Lung (tissue), 12 donors: ENCODE data around the gene GPX8. TPM values are rescaled to one million over a fixed set of nuclear protein-coding genes. Genes with fewer than 3 reads are reported as not detected.

Source experiments
- ATAC-seq: fragments of 200-7000 bp; cut with Tn5 transposase; one replicate; pipeline ENCODE4 v1.9.1; 2020; ENCODE audit warnings: moderate number of reproducible peaks; ENCODE audit not compliant: insufficient read depth, low FRiP score
- DNase-seq, 3 donors: peaks; one replicate each; pipeline ENCODE4 v3.0.0-alpha.2; 2013 to 2017
- H3K27ac ChIP-seq, 2 donors: one replicate each; pipeline ENCODE4 v1.5.1; 2013; ENCODE audit warnings: mild to moderate bottlenecking in 2 of 2, moderate library complexity in 2 of 2, control low read depth in 1 of 2, inconsistent platforms in 1 of 2, low read depth in 1 of 2, low read length in 1 of 2
- H3K27me3 ChIP-seq, 3 donors: one replicate each; pipeline ENCODE4 v1.5.1; 2013; ENCODE audit warnings: low read length in 2 of 3; ENCODE audit not compliant: control insufficient read depth in 3 of 3, insufficient read depth in 3 of 3
- H3K36me3 ChIP-seq, 4 donors: one replicate each; pipeline ENCODE4 v1.5.1; 2013; ENCODE audit warnings: low read length in 4 of 4, mild to moderate bottlenecking in 1 of 4, moderate library complexity in 1 of 4; ENCODE audit not compliant: control insufficient read depth in 4 of 4, insufficient read depth in 4 of 4
- H3K4me1 ChIP-seq, 5 donors: one replicate each; pipeline ENCODE4 v1.5.1; 2013; ENCODE audit warnings: low read length in 5 of 5, mild to moderate bottlenecking in 2 of 5, moderate library complexity in 1 of 5; ENCODE audit not compliant: control insufficient read depth in 5 of 5, insufficient read depth in 5 of 5
- H3K4me3 ChIP-seq: one replicate; pipeline ENCODE4 v1.5.1; 2013; ENCODE audit warnings: mild to moderate bottlenecking, control low read depth, moderate library complexity
- H3K9ac ChIP-seq, 2 donors: one replicate each; pipeline ENCODE4 v1.5.1; 2013; ENCODE audit warnings: low read length in 2 of 2, control low read depth in 1 of 2; ENCODE audit not compliant: insufficient read depth in 1 of 2
- H3K9me3 ChIP-seq, 4 donors: one replicate each; pipeline ENCODE4 v1.5.1; 2013; ENCODE audit warnings: low read length in 3 of 4, mild to moderate bottlenecking in 1 of 4, moderate library complexity in 1 of 4; ENCODE audit not compliant: control insufficient read depth in 4 of 4, insufficient read depth in 3 of 4
- WGBS, 2 donors: extraction: QIAGEN DNeasy Blood & Tissue Kit; methylation state at CpG; one replicate each; pipeline ENCODE4 v1.1.7; 2013; 5-methylcytosine and 5-hydroxymethylcytosine counted together
- polyA plus RNA-seq, 2 donors: library from polyadenylated mRNA; stranded (reverse); fragments of 200-250 nt; gene quantifications; one replicate each; pipeline ENCODE4 v1.2.1, GENCODE V29; 2013
- total RNA-seq, 2 donors: library from RNA; depleted of rRNA in 1 of 2; stranded (reverse); fragments of >200 nt in 1 of 2; gene quantifications; one replicate each; pipeline ENCODE4 v1.2.1, GENCODE V29; 2014 to 2021
- TF ChIP-seq, protein P1 (sequence below): IDR thresholded peaks from 2 replicates; pipeline ENCODE4 v1.5.1; 2012; ENCODE audit warnings: mild to moderate bottlenecking; ENCODE audit errors: control extremely low read depth, extremely low read depth
- donor health status: control.
- donor health status: control.
- donor health status: Bipolar disorder and iron deficiency.
- donor health status: healthy.
- donor health status: DM: yes; HTN: yes; CAD: no.

Gene GPX8
- total and polyA plus RNA-seq, 4 donors = 7.5 to 30.8 (median 13.7) TPM

GRCh38 chr5:55140908-55141665 is 18.9 kb upstream of the GPX8 start:
- no peak for DNase-seq
- 73 to 90% methylated on average over 9 of the region's 9 CpGs for WGBS, 2 donors
- ATAC-seq = no peak
- Histone ChIP-seq H3K4me1 (no peaks in the 10 kb centered on the region), H3K4me3 (no peak overlapping the region), H3K9me3 (no peaks in the 10 kb centered on the region), H3K36me3 (no peaks in the 10 kb centered on the region), H3K27me3 (peaks cover 0 to 2% (median 0%) of the 10 kb centered on the region in 3 donors), H3K9ac (no peak overlapping the region), H3K27ac (no peak overlapping the region)
- TF ChIP-seq, protein P1, sequence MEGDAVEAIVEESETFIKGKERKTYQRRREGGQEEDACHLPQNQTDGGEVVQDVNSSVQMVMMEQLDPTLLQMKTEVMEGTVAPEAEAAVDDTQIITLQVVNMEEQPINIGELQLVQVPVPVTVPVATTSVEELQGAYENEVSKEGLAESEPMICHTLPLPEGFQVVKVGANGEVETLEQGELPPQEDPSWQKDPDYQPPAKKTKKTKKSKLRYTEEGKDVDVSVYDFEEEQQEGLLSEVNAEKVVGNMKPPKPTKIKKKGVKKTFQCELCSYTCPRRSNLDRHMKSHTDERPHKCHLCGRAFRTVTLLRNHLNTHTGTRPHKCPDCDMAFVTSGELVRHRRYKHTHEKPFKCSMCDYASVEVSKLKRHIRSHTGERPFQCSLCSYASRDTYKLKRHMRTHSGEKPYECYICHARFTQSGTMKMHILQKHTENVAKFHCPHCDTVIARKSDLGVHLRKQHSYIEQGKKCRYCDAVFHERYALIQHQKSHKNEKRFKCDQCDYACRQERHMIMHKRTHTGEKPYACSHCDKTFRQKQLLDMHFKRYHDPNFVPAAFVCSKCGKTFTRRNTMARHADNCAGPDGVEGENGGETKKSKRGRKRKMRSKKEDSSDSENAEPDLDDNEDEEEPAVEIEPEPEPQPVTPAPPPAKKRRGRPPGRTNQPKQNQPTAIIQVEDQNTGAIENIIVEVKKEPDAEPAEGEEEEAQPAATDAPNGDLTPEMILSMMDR = no peak

- Histone ChIP-seq H3K9me3 (no peaks in the 10 kb centered on the region), H3K9ac (no peak overlapping the region), H3K27ac (no peak overlapping the region), H3K27me3 (peaks cover 0 to 2% (median 0%) of the 10 kb centered on the region in 3 donors), H3K36me3 (no peaks in the 10 kb centered on the region), H3K4me1 (no peaks in the 10 kb centered on the region), H3K4me3 (no peak overlapping the region)
- ATAC-seq = no peak
- 91 to 96% methylated on average over 9 of the region's 9 CpGs for WGBS, 2 donors
- TF ChIP-seq, protein P1 = no peak
- no peak for DNase-seq
These were observed 17.9 kb upstream of the GPX8 start for GRCh38 chr5:55141945-55142690.

DNA sequence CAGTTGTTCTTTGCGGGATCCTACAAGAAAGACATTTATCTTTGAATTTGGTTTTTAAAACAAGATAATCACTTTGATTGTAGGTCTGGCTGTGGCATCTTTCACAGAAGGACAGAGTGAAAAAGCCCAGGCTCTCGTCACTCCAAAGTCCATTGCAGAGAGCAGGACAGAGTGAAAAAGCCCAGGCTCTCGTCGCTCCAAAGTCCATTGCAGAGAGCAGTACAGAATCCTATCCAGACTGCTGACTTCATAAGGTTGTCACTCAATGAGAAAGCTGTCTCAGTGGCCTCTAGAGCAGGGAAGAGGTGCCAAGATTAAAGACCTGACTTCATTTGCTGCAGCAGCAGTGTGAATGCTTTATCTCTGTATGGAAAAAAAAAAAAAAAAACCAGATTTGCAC is 16.3 kb upstream of the GPX8 start:
- TF ChIP-seq, protein P1 = no peak
- H3K4me3 ChIP-seq = no peak overlapping the region
- no peak overlapping the region for H3K27ac ChIP-seq
- no peaks in the 10 kb centered on the region for H3K9me3 ChIP-seq
- ATAC-seq (no peak), DNase-seq (no peak)
- no peaks in the 10 kb centered on the region for H3K4me1 ChIP-seq
- WGBS, 2 donors = 60 to 82% methylated on average over 4 of the region's 4 CpGs
- no peaks in the 10 kb centered on the region for H3K36me3 ChIP-seq
- H3K9ac ChIP-seq = no peak overlapping the region
- peaks cover 0 to 2% (median 0%) of the 10 kb centered on the region in 3 donors for H3K27me3 ChIP-seq
